Measurements from ENCODE around the gene PDCD10.

Gene PDCD10

DNA sequence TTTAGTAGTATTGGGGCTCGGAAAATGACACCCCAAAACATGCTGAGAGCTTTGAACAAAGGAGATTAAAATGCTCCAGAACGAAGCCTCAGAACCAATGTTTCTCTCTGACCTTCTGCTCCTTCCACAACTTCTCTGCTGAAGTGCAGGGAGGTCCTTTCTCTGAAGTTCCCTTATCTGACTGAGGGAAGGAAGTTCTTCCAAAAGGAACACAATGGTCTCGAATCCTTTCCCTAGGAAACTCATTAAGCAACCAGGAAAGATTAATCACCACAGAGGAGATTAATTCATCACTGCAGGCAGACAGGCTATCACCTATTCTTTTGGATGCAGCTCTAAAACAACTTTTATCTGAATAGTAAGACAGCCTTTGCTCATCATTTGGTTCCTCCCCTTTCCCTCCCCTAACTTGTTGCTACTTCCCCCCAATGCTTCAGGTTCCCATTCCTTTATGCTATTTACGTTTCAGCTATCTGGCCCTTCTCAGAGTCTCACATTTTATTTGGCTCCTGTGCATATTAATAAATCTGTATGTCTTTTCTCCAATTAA is 62.7 kb downstream of the PDCD10 start:
- no peak for DNase-seq

- DNase-seq, result no peak
These were observed 65.0 kb downstream of the PDCD10 start for GRCh38 chr3:167669699-167670098.

GRCh38 chr3:167668651-167669050 is 66.0 kb downstream of the PDCD10 start:
- no peak for DNase-seq

- DNase-seq, result no peak
These were observed 68.1 kb downstream of the PDCD10 start for GRCh38 chr3:167666563-167666962.

- DNase-seq, result no peak
These were observed 71.7 kb downstream of the PDCD10 start for GRCh38 chr3:167662919-167663400.

GRCh38 chr3:167657684-167658225 is 76.9 kb downstream of the PDCD10 start:
- DNase-seq, result no peak

- DNase-seq, result no peak
These were observed 77.9 kb downstream of the PDCD10 start for GRCh38 chr3:167656821-167657220.

DNA sequence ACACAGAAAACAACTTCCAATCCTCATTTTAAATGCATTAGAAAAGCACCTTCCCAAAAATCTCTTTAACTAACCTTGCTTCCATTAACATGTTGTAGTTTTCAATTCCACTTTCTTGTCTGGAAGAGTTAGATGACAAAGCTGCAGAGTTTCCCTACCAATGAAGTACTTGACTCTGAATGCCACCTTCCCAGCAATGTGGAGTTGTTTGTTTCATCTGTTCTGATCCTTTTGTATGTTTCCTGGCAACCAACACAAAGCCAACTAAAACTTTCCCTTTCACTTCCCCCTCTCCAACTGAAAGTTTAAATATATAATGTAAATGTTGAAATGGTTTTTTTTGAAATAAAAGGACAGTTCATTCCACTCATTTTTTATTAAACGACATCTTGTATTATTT is 80.9 kb downstream of the PDCD10 start, which contains the start of gene WDR49:
WDR49 (minus strand) TSS at position 183 of the 400 bp plus-strand sequence. CDS start 517 bp downstream, outside the sequence.
- DNase-seq, result no peak

DNA sequence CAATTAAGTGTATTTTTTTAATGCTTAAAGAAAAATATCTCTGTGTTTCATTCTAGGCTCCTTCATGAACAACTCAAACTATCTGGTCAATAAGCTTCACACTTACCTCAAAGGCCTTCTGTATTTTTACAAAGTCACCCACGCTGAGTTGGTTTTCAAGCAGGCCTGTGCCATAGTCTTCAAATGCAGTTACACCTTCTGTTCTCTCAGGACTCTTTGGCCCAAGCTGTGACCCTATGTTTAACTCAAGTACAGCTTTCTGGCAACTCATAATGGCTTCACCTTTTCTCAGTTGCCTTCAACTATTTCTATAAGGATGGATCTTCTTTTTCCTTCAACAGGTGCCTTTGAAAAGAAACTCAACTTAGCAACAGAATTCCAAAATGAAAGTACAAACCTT is 81.5 kb downstream of the PDCD10 start:
- DNase-seq, result no peak

DNA sequence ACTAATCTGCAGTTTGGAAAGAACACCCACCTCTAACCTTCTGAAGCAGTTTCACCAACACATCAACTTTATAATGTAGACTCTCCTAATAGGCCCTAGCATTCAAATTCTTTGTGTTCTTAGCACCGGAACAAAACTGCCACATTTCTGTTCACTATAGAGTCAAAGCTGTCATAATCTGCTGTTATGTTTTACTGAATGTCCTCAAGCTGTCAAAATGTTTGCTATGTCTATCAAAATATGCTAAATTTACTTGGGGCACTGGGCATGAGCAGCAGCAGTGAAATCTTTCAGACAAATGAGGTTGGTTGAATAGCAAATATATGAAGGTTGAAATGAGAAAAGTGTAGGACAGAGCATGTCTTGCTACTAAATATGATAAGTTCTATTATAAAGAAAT is 82.9 kb downstream of the PDCD10 start:
- no peak for DNase-seq

DNA sequence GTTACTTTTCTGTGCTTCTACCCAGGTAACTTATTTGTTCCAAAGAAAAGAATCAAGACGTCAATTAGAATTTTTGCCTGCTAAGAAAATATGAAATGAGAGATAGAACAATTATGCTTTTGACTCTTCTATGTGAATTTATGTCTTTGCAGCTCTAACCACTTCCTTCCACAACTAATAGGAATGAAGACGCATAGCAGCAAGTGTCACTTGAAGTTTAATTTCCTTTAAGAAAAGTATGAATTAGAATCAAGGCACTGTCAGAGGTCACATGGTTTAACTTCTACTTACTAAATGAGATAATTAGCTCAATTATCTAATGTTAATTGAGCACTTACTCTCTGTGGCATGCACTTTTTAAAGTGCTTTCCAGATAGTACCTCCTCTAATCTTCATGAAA is 84.2 kb downstream of the PDCD10 start:
- no peak for DNase-seq

GRCh38 chr3:167649746-167650145 is 84.9 kb downstream of the PDCD10 start:
- DNase-seq, result no peak

DNA sequence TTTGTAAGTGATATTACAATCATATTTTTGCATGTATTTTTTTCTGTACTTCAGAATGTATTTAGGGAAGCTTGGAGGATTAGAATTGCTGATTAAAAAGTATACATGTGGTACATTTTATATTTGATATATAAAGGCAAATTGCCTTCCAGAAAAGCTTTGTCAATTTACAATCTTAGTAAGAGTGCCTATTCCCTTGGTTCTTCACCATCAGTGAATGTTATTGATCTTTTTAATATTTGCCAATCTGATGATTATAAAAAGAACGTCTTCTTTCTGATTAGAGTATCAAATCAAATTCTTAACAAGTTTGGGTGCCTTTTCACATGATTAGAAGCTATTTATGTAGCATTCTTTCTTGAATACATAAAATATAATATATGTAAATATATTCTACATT is 90.1 kb downstream of the PDCD10 start:
- no peak for DNase-seq

Data from NCI-H1694 treated with DMSO at 0.1 percent for 48 hours (cell line).